Breast epithelium (tissue), 4 donors: ENCODE data around the gene SREBF1. TPM values are rescaled to one million over a fixed set of nuclear protein-coding genes. Genes with fewer than 3 reads are reported as not detected.

Experiments
- DNase-seq, 2 donors: peaks; one replicate each; pipeline ENCODE4 v3.0.0-alpha.2; 2019; ENCODE audit warnings: low spot score in 2 of 2
- H3K27ac ChIP-seq, 2 donors: fragments of 200-600 bp; sonication (generic) in 1 of 2; one replicate each; pipeline ENCODE4 v1.5.1; 2016 to 2019; ENCODE audit warnings: mild to moderate bottlenecking in 1 of 2
- H3K27me3 ChIP-seq, 2 donors: fragments of 200-600 bp; sonication (generic) in 1 of 2; one replicate each; pipeline versions ENCODE4 v1.5.1 to v1.6.0; 2017 to 2019; ENCODE audit warnings: control low read depth in 1 of 2, mild to moderate bottlenecking in 1 of 2
- H3K36me3 ChIP-seq: fragments of 200-600 bp; one replicate; pipeline ENCODE4 v1.5.1; 2019
- H3K4me1 ChIP-seq, 2 donors: fragments of 200-600 bp; sonication (generic); one replicate each; pipeline ENCODE4 v1.5.1; 2016 to 2019; ENCODE audit warnings: control low read depth in 1 of 2
- H3K4me3 ChIP-seq, 3 donors: fragments of 200-600 bp; sonication (generic); 1 replicate in 2 of 3; 2 replicates in 1 of 3; pipeline ENCODE4 v1.5.1; 2016 to 2019; ENCODE audit warnings: mild to moderate bottlenecking in 3 of 3, moderate library complexity in 2 of 3
- H3K9me3 ChIP-seq, 2 donors: fragments of 200-600 bp; sonication (generic) in 1 of 2; one replicate each; pipeline ENCODE4 v1.5.1; 2016 to 2019; ENCODE audit warnings: control low read depth in 1 of 2
- CTCF ChIP-seq, 3 donors: fragments of 450-650 bp; IDR thresholded peaks; one replicate each; pipeline ENCODE4 v1.5.1; 2016 to 2017; ENCODE audit warnings: antibody characterized with exemption in 3 of 3, mild to moderate bottlenecking in 3 of 3, moderate library complexity in 3 of 3
- POLR2A ChIP-seq: fragments of 450-650 bp; IDR thresholded peaks from one replicate; pipeline ENCODE4 v1.6.1; 2016; ENCODE audit warnings: antibody characterized with exemption, mild to moderate bottlenecking, moderate library complexity
- POLR2AphosphoS5 ChIP-seq, 3 donors: sonication (generic); formaldehyde crosslinking; IDR thresholded peaks; one replicate each; pipeline ENCODE4 v1.6.1; 2017; ENCODE audit warnings: antibody characterized with exemption in 3 of 3
- intact Hi-C: fragments of 100-400 bp; cut with DNase I; formaldehyde crosslinking; loops from one replicate; pipeline ENCODE4 v1.15.1; 2023; ENCODE audit warnings: low total_unique reads
- total RNA-seq, 3 donors: library from RNA; depleted of rRNA; stranded (reverse); fragments of >200 nt; gene quantifications; one replicate each; pipeline ENCODE4 v1.1.0, GENCODE V29; 2016

The SREBF1 gene
- total RNA-seq, 3 donors from 2014 or later = 39.0 to 119 (median 81.3) TPM

DNA sequence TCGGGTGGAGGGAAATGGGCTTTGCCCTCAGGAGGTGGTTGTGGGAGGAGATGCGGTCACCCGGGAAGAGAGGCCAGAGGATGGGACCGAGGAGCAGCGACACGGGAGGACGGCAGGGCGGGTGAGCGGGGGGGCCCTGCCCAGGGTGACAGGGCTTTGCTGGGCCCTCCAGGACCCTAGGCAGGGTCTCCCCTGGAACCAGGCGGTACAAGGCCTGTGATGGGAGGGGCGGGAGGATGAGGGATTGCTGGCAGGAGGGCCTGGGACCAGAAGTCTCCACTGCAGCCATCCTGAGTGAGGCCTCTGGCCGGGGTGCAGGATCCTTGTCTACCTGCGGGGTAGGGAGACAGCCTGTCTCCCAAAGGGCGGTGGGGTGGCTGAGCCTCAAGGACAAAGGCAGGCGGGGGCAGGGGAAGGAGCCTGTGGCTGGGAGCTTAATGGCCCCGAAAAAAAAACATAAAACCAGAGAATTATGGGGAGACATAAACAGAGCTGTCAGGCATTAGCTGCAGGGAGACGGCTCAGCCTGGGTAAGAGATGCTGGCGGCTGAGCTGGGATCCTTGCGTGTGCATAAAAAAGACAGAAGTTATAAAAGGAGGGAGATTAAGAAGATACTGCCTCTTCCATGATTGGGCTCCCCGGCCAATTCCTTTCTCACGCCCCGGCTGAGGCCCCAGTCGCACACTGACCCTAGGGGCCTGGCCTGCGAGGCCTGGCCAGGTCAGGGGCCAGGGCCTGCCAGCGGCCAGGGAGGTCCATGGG, 66.7 kb downstream of the SREBF1 start:
- H3K36me3 ChIP-seq = no peaks in the 10 kb centered on the region
- H3K27ac ChIP-seq = peak overlapping the region; percentile 43 to 55
- H3K4me1 ChIP-seq = peaks cover 12 to 22% of the 10 kb centered on the region in 2 donors
- no peak for DNase-seq
- H3K4me3 ChIP-seq = no peak overlapping the region
- no peaks in the 10 kb centered on the region for H3K27me3 ChIP-seq
- no peak for TF ChIP-seq CTCF (IDR thresholded peaks at IDR 0.05)
- H3K9me3 ChIP-seq = no peaks in the 10 kb centered on the region
- intact Hi-C loops = no loop called here

- intact Hi-C loops = no loop called here
- no peak for DNase-seq
- H3K4me3 ChIP-seq = no peak overlapping the region
- peak overlapping the region in 1 of 2 donors; percentile 55 for H3K27ac ChIP-seq
- no peaks in the 10 kb centered on the region for H3K36me3 ChIP-seq
- no peaks in the 10 kb centered on the region for H3K9me3 ChIP-seq
- no peaks in the 10 kb centered on the region for H3K27me3 ChIP-seq
- TF ChIP-seq POLR2AphosphoS5 (IDR thresholded peaks at IDR 0.05) = no peak
- TF ChIP-seq CTCF (IDR thresholded peaks at IDR 0.05) = no peak
- no peak for TF ChIP-seq POLR2A
- H3K4me1 ChIP-seq = peaks cover 7 to 22% of the 10 kb centered on the region in 2 donors
These were observed 68.2 kb downstream of the SREBF1 start for GRCh38 chr17:17768424-17769088.

DNA sequence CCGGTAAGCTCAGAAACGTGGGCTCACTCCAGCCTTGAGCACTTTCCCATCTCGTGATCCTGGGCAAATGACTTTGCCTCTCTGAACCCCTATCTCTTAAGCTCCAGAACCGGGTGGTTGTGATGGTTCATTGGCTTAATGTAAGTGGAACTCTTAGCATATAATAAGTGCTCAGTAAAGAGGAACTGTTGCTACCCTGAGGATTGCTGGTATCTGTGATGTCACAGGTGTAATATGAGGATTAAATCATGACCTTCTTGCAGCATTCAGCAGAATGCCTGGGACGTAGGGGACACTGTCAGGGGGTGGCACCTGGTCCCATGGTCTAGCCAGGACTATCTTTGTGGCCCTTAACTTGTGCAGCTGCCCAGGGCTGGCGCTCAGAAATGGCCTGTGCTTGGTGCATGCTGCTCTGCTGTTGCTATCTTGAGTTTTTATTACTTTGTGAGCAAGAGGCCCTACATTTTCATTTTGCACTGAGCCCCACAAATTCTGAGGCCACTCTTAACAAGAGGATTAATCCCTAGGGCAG, 68.8 kb downstream of the SREBF1 start:
- TF ChIP-seq POLR2AphosphoS5 (IDR thresholded peaks at IDR 0.05) = no peak
- TF ChIP-seq CTCF (IDR thresholded peaks at IDR 0.05) = no peak
- TF ChIP-seq POLR2A = no peak
- no peak for DNase-seq
- peaks cover 7 to 22% of the 10 kb centered on the region in 2 donors for H3K4me1 ChIP-seq
- H3K4me3 ChIP-seq = no peak overlapping the region
- no peaks in the 10 kb centered on the region for H3K36me3 ChIP-seq
- H3K9me3 ChIP-seq = no peaks in the 10 kb centered on the region
- no peak overlapping the region for H3K27ac ChIP-seq
- H3K27me3 ChIP-seq = no peaks in the 10 kb centered on the region
- intact Hi-C loops = no loop called here

GRCh38 chr17:17767154-17767869, 69.5 kb downstream of the SREBF1 start:
- no peak overlapping the region for H3K4me3 ChIP-seq
- H3K9me3 ChIP-seq = no peaks in the 10 kb centered on the region
- no peak for TF ChIP-seq POLR2AphosphoS5 (IDR thresholded peaks at IDR 0.05)
- no peak for TF ChIP-seq CTCF (IDR thresholded peaks at IDR 0.05)
- TF ChIP-seq POLR2A = no peak
- peaks cover 7 to 22% of the 10 kb centered on the region in 2 donors for H3K4me1 ChIP-seq
- H3K27ac ChIP-seq = no peak overlapping the region
- intact Hi-C loops = no loop called here
- no peaks in the 10 kb centered on the region for H3K36me3 ChIP-seq
- H3K27me3 ChIP-seq = no peaks in the 10 kb centered on the region
- DNase-seq = no peak
